ENCODE data around the gene FBRS.
"Not testable (repeated sequence)": the region's sequence is repeated elsewhere in the genome, so short reads cannot be mapped to it uniquely, and the experiment has no call there.

FBRS gene

DNA sequence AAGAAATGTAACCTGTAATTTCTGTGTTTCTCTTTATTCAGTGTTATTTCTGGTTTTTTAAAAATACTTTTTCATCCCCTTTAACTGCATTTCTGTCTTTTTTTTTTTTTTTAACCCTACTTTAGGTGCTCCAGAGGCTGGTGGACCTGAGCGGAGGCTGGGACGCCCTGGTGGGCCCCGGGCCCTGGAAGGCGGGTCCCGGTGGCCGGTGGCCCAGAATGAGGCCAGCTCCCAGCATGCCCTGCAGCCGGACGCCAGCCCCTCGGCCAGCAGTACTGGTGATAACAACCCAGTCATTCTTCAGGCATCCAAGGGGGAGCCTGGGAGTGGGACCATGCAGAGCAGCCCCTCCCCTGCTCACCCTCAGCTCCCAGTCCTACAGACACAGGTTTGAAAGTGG lies 42.3 kb downstream of the FBRS start:
- no peak for DNase-seq

DNA sequence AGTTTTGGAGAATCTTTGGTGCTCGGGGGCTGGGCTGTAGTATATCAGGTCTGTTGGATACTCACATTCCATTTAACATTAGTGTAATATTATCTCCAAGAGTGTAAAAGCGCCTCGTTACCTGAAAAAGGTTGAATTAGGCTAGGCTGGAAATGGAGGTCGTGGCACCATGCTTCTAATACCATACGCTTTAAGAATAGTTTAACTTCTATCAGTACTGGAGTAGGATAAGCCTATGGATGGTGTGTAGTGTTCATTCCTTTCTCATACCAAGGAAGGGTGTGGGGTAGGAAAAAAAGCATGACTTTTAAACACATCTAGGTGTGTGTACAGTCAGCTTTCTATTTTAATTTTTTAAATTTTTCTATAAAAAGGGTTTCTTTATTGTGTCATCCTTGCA lies 42.7 kb downstream of the FBRS start:
- DNase-seq: no peak

DNA sequence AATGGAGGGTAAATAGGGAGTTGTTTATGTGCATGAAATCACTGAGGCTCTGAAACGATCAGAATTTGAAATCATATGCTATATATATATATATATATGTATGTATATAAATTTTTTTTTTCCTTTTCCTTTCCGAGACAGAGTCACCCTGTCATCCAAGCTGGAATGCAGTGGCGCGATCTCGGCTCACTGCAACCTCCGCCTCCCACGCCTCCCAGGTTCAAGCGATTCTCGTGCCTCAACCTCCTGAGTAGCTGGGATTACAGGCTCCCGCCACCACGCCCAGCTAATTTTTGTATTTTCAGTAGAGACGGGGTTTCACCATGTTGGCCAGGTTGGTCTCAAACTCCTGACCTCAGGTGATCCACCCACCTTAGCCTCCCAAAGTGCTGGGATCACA lies 44.8 kb downstream of the FBRS start:
- not testable (repeated sequence) for DNase-seq

DNA sequence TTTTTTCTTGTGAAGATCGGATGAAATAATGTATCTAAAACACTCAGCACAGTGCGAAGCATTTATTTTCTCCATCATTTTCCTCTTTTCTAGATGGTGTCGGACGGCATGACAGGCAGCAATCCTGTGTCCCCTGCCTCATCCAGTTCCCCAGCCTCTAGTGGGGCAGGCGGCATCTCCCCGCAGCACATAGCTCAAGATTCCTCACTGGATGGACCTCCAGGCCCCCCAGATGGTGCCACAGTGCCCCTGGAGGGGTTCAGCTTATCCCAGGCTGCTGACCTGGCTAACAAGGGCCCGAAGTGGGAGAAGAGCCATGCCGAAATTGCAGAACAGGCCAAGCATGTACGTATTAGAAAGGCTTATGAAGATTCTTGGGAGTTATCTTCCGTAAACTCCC lies 45.7 kb downstream of the FBRS start:
- no peak for DNase-seq

DNA sequence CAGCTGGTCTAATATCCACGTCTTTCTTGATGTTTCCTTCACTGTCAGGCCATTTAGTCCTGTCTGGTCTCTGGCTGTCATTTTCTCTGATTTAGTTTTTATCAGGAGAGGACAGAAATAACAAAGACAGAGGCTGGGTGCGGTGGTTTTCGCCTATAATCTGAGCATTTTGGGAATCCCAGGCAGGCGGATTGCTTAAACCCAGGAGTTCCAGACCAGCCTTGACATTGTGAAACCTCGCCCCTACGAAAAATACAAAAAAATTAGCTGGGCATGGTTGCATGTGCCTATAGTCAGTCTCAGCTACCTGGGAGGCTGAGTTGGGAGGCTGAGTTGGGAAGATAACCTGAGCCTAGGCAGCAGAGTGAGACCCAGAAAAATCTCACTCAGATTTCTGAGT lies 47.8 kb downstream of the FBRS start:
- no peak for DNase-seq

DNA sequence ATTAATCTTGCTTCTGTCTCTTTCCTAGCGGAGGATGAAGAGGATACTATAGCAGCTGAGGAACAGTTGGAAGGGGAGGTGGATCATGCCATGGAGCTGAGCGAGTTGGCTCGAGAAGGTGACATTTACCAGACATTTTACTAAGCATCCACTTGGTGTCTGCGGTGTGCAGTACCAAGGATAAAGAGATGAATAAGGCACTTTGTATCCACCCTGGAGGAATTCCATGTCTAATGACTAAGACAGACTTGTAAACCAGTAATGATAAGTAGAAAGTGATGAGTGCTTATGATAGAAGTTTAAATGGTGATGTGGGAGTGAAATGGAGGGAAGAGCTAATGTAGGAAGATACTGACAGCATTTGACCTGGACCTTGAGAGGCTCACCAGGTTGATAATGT lies 52.7 kb downstream of the FBRS start:
- no peak for DNase-seq

DNA sequence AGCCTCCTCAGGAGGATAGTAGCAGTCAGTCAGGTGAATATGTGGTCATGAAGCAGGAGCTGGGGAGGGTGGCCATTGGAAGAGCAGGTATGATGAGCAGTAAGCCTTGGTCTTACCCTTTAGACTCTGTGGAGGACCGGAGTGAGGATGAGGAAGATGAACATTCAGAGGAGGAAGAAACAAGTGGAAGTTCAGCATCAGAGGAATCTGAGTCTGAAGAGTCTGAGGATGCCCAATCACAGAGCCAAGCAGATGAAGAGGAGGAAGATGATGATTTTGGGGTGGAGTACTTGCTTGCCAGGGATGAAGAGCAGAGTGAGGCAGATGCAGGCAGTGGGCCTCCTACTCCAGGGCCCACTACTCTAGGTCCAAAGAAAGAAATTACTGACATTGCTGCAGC lies 53.5 kb downstream of the FBRS start:
- DNase-seq: no peak

DNA sequence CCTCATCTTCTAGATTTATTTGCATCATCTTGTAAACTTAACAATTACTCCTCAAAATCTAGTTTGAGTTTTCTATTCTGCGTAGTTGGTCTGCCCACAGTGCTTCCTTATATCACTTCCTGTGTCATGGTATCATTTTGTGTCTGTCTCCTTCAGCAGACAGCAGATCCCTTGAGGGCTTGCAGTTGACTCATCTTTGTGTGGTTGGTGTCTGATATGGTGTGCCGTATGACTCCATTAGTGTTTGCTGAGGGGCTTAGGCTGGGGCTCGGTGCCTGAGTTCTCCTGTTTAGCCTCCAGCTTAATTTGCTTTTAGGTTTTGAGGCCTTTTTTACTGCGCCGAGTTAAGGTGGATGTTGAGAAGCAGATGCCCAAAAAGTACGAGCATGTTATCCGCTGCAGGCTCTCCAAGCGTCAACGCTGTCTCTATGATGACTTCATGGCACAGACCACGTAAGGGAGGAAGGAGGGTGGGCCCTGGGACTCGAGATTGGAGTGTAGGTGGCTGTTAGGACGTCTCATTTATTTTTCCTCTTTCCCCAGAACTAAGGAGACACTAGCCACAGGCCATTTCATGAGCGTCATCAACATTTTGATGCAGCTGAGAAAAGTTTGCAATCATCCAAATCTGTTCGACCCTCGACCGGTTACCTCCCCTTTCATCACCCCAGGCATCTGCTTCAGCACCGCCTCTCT lies 57.7 kb downstream of the FBRS start:
- no peak for DNase-seq

DNA sequence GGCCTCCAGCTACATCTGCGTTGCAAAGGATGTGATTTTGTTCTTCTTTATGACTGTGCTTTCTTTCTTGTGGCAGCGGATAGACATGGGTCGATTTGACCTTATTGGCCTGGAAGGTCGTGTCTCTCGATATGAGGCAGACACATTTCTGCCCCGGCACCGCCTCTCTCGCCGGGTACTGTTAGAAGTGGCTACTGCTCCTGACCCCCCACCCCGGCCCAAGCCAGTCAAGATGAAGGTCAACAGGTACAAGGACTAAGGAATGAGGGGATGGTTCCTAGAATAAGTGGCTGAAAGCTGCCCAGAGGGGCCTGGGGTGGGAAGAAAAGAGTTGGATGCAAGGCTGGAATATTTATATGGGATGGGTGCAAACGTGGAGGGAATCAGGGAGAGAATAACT lies 61.9 kb downstream of the FBRS start:
- no peak for DNase-seq

Measured in NCI-H146 (cell line).